BJ (cell line): ENCODE measurements around the gene STAP2. TPM values are rescaled to one million over a fixed set of nuclear protein-coding genes. Genes with fewer than 3 reads are reported as not detected.
A peak's percentile ranks its signal among the peaks of the same experiment; 100 is the strongest.

Source experiments
- CTCF ChIA-PET: fragments of 350-600 bp; formaldehyde crosslinking; extraction: SDS; loops from one replicate; lab custom pipeline; 2021; ENCODE audit warnings: antibody characterized with exemption, inconsistent platforms; lab: Yijun Ruan, JAX
- POLR2A ChIA-PET: fragments of 300-600 bp; sonication (Branson Sonifier 250); formaldehyde crosslinking; extraction: SDS; loops from one replicate; lab custom pipeline; 2021; ENCODE audit warnings: antibody characterized with exemption; lab: Charles Lee
- DNase-seq: peaks from one replicate; pipeline ENCODE4 v3.0.0-alpha.2; 2011; ENCODE audit warnings: low read depth
- H3K27me3 ChIP-seq: 2 replicates; pipeline ENCODE4 v1.6.0; 2011; ENCODE audit warnings: low read length; ENCODE audit not compliant: control insufficient read depth, insufficient read depth
- H3K36me3 ChIP-seq: 2 replicates; pipeline ENCODE4 v1.5.1; 2011; ENCODE audit warnings: low read length; ENCODE audit not compliant: control insufficient read depth, insufficient read depth
- H3K4me3 ChIP-seq: 2 replicates; pipeline ENCODE4 v1.5.1; 2011; ENCODE audit warnings: low read depth, mild to moderate bottlenecking, control low read depth, low read length
- polyA plus RNA-seq: library from polyadenylated mRNA; depleted of rRNA; stranded (reverse); fragments of >200 nt; gene quantifications from 2 replicates; pipeline ENCODE4 v1.2.3, GENCODE V29; 2011
- TF ChIP-seq, protein P1 (sequence below): IDR thresholded peaks from 2 replicates; pipeline ENCODE4 v1.5.1; 2011; ENCODE audit warnings: low read depth, mild to moderate bottlenecking, control low read depth, inconsistent platforms, low read length, moderate library complexity; ENCODE audit not compliant: insufficient read depth

STAP2 gene
- polyA plus RNA-seq, 1 experiment = 7.8 TPM

DNA sequence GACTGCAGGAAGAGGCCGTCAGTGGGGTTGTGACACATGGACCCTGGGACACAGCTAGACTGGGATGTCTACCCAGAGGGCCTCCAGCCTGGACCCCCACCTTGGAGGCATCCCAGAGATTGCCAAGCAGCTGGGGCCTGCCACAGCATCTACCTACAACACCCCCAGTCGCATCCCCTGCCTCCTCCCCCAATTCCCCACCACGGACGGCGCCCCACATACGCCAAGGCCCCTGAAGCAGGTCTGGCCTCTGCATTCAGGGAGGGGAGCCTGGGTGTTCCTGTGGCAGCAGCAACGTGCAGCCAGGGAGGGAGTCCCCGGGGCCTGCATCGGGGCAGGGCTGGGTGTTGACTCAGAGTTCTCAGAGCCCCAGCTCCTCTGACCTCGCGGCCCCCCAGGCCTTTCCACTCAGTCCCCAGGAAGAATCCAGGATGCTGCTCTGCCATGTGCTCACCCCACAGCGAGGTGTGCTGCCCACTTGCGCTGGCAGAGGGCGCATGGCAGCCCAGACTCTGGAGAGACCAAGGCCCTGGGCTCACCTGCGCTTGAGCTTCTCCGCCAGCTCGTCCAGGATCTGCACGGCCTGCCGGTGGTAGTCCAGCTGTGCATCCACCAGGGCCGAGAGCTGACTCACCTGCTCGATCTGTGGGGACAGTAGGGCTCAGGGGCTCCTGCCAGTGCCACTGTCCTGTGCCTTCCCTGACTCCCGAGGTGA is 24.4 kb upstream of the STAP2 start:
- ChIA-PET CTCF (interaction anchor here (0.5 to 5.7 kb wide), 3 partner anchors 9 to 37 kb away, joined by 3 to 49 read pairs (median 3); partner anchors contain the start of gene SH3GL1), POLR2A (no interaction called here)
- no peak for DNase-seq
- Histone ChIP-seq H3K36me3 (peaks cover 70% of the 10 kb centered on the region), H3K27me3 (no peaks in the 10 kb centered on the region), H3K4me3 (no peak overlapping the region)
- TF ChIP-seq, protein P1, sequence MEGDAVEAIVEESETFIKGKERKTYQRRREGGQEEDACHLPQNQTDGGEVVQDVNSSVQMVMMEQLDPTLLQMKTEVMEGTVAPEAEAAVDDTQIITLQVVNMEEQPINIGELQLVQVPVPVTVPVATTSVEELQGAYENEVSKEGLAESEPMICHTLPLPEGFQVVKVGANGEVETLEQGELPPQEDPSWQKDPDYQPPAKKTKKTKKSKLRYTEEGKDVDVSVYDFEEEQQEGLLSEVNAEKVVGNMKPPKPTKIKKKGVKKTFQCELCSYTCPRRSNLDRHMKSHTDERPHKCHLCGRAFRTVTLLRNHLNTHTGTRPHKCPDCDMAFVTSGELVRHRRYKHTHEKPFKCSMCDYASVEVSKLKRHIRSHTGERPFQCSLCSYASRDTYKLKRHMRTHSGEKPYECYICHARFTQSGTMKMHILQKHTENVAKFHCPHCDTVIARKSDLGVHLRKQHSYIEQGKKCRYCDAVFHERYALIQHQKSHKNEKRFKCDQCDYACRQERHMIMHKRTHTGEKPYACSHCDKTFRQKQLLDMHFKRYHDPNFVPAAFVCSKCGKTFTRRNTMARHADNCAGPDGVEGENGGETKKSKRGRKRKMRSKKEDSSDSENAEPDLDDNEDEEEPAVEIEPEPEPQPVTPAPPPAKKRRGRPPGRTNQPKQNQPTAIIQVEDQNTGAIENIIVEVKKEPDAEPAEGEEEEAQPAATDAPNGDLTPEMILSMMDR = peak; percentile 19

DNA sequence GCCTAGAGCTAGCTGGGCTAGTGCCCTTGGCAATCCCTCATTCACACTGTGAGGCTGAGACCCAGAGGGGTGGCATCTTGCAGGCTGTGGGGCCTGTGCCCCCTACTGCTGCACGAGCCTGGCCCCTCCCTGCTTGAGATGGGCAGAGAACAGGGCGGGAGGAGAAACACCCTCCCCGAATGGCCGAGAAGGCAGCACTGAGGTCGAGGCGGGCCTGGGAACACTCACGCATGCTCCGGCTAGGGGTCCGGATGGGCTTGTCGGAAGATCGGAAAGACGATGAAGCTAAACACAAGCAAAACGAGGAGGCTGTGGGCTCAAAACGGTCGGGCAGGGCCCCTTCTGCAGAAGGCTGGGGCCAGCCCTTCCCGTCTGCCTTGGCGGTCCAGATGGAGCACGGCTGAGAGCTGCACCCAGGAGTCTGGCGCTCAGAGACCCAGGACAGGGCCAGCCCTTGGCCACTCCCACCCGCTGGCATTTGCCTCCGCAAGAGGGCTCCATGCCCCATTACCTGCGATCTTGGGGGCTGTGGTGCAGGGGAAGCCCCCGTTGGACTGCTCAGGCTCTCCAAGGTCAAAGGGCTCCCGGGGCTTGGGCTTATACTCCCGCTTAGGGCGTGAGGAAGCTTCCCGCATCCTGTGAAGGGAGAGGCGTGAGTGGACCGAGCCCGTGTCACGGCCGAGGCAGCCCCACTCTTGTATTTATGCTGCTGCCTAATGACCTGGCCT is 23.6 kb upstream of the STAP2 start:
- Histone ChIP-seq H3K27me3 (no peaks in the 10 kb centered on the region), H3K36me3 (peaks cover 70% of the 10 kb centered on the region), H3K4me3 (no peak overlapping the region)
- TF ChIP-seq, protein P1 = no peak
- ChIA-PET POLR2A (no interaction called here), CTCF (interaction anchor here (0.5 to 5.7 kb wide), 2 partner anchors 9 to 10 kb away, joined by 3 to 49 read pairs; no protein-coding TSS in a partner anchor)
- no peak for DNase-seq

DNA sequence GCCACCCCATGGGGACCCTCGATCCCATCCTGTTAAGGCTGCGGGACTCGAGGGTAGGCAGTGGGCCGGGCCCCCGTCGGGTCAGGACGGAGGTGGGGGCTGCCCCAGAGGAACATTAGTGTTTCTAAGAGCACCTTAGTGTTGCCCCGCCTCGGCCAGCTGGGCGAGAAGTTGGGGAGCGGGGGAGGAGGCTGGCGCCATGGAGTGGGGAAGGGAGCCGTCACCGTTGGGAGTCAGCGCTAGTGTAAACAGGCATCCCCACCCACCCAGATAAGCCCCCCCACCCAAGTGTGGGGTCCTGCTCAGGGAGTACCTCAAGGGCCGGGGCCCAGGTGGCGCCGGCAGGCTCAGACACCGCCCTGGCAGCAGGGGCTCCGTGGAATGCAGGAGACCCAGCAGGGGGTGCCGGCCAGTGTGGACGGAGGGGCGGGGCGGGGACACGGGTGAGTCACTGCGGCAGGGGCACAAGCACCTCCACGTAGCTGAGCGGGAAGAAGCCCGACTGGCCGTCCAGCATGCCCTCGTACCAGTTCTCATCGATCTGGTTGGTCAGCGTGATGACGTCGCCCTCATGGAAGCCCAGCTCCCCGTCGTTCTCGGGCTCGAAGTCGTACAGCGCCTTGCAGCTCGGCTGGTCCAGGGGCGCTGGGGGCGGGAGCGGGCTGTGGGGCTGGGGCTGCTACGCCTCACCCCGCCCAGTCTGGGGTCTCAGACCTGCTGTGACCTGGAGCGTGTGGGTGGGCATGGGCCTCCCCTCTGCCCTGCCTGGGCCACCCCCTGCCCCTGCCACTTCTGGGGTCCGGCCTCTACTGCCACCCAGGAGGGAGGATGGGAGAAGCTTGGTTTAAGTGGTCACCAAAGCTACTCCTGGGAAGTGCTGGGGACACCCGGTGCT is 22.8 kb upstream of the STAP2 start:
- POLR2A ChIA-PET = no interaction called here
- H3K27me3 ChIP-seq = no peaks in the 10 kb centered on the region
- no peak overlapping the region for H3K4me3 ChIP-seq
- peaks cover 67% of the 10 kb centered on the region for H3K36me3 ChIP-seq
- DNase-seq = no peak
- CTCF ChIA-PET = interaction anchor here (5.7 kb wide), 1 partner anchor 8 kb away, joined by 49 read pairs; no protein-coding TSS in a partner anchor
- TF ChIP-seq, protein P1 = no peak

DNA sequence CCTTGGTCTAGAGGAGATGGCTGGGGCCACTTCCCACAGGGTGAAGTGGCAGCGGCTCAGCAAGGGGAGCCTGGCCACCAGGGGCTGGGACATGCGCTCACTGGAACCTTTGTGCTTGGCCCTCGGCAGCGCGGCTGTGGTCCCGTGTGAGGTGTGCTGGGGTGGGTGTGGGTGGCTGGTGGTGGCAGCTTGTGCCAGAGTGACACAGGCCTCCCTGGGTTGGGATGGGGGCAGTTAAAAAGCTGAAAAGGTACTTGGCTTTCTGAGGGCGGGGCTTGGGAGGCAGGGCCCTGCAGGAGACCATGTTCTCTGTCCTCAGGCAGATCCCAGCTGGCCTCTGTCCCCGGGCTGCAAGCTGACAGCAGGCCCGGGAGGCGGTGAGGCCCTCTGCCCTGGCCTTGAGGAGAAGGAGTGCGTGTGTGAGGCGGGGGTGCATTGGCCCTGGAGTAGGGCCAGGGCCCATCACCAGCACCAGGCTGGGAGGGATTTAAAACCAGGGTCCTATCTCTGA is 22.1 kb upstream of the STAP2 start:
- Histone ChIP-seq H3K4me3 (no peak overlapping the region), H3K27me3 (no peaks in the 10 kb centered on the region), H3K36me3 (peaks cover 61% of the 10 kb centered on the region)
- TF ChIP-seq, protein P1 = no peak
- ChIA-PET POLR2A (no interaction called here), CTCF (interaction anchor here (0.7 kb wide), 1 partner anchor 9 kb away, joined by 5 read pairs; no protein-coding TSS in a partner anchor)
- no peak for DNase-seq
